NCI-H526 treated with DMSO at 0.1 percent for 48 hours (cell line): ENCODE measurements around the gene NR6A1.

ENCODE experiments used
- DNase-seq: peaks from one replicate; lab custom pipeline; 2025; lab: John Stamatoyannopoulos, UW

Gene NR6A1

GRCh38 chr9:124574534-124575375, 196.4 kb downstream of the NR6A1 start:
- no peak for DNase-seq

- no peak for DNase-seq
These were observed 200.0 kb downstream of the NR6A1 start for GRCh38 chr9:124570942-124571666.

GRCh38 chr9:124569942-124570341, 201.2 kb downstream of the NR6A1 start:
- DNase-seq, result no peak

GRCh38 chr9:124567362-124567761, 203.7 kb downstream of the NR6A1 start:
- DNase-seq, result no peak

- no peak for DNase-seq
These were observed 208.8 kb downstream of the NR6A1 start for GRCh38 chr9:124562328-124562727.

- DNase-seq, result no peak
These were observed 211.2 kb downstream of the NR6A1 start for GRCh38 chr9:124559871-124560270.

- DNase-seq, result no peak
These were observed 212.2 kb downstream of the NR6A1 start for GRCh38 chr9:124558777-124559470.

- no peak for DNase-seq
These were observed 213.2 kb downstream of the NR6A1 start for GRCh38 chr9:124557895-124558294.

- no peak for DNase-seq
These were observed 216.1 kb downstream of the NR6A1 start for GRCh38 chr9:124555043-124555442.

GRCh38 chr9:124553738-124554137, 217.4 kb downstream of the NR6A1 start:
- no peak for DNase-seq

- no peak for DNase-seq
These were observed 218.9 kb downstream of the NR6A1 start for GRCh38 chr9:124552273-124552605.

- DNase-seq, result peak; percentile 2
These were observed 219.4 kb downstream of the NR6A1 start for GRCh38 chr9:124551472-124552272.

GRCh38 chr9:124550072-124550471, 221.0 kb downstream of the NR6A1 start:
- no peak for DNase-seq

GRCh38 chr9:124549016-124549415, 222.1 kb downstream of the NR6A1 start:
- DNase-seq, result no peak

GRCh38 chr9:124544535-124544934, 226.6 kb downstream of the NR6A1 start:
- DNase-seq, result no peak

GRCh38 chr9:124541824-124542223, 229.3 kb downstream of the NR6A1 start:
- DNase-seq, result no peak

- no peak for DNase-seq
These were observed 233.2 kb downstream of the NR6A1 start for GRCh38 chr9:124537926-124538325.

- DNase-seq, result no peak
These were observed 235.3 kb downstream of the NR6A1 start for GRCh38 chr9:124535846-124536245.

- no peak for DNase-seq
These were observed 238.2 kb downstream of the NR6A1 start for GRCh38 chr9:124532897-124533296.

GRCh38 chr9:124531115-124531514, 240.0 kb downstream of the NR6A1 start:
- no peak for DNase-seq

- no peak for DNase-seq
These were observed 240.9 kb downstream of the NR6A1 start for GRCh38 chr9:124530246-124530645.

GRCh38 chr9:124527781-124528180, 243.3 kb downstream of the NR6A1 start:
- DNase-seq, result no peak
